Pancreas (tissue), 10 donors: ENCODE measurements around the gene ATP1A4. TPM values are rescaled to one million over a fixed set of nuclear protein-coding genes. Genes with fewer than 3 reads are reported as not detected.

Source experiments
- ATAC-seq, 4 donors: fragments of 200-7000 bp; cut with Tn5 transposase; one replicate each; pipeline versions ENCODE4 v1.8.0 to v1.9.1; 2020; ENCODE audit warnings: mild to moderate bottlenecking in 4 of 4, moderate library complexity in 4 of 4
- DNase-seq, 6 donors: peaks; one replicate each; pipeline ENCODE4 v3.0.0-alpha.2; 2020
- FAIRE-seq: peaks from 2 replicates; lab custom pipeline; 2012; peaks lifted over from hg19 to GRCh38; lab: Jason Lieb, UNC
- H3K27ac ChIP-seq, 4 donors: fragments of 200-600 bp; sonication (generic); 1 replicate in 3 of 4; 2 replicates in 1 of 4; pipeline versions ENCODE4 v1.5.0 to v1.8.0; 2020
- H3K27me3 ChIP-seq, 4 donors: fragments of 200-600 bp; one replicate each; pipeline ENCODE4 v1.8.0; 2021
- H3K36me3 ChIP-seq, 3 donors: fragments of 200-600 bp; sonication (generic) in 1 of 3; one replicate each; pipeline versions ENCODE4 v1.5.0 to v1.8.0; 2020 to 2021
- H3K4me1 ChIP-seq, 3 donors: fragments of 200-600 bp; one replicate each; pipeline ENCODE4 v1.8.0; 2021
- H3K4me3 ChIP-seq, 4 donors: fragments of 200-600 bp; sonication (generic) in 2 of 4; one replicate each; pipeline versions ENCODE4 v1.5.0 to v1.8.0; 2020 to 2021
- H3K9me3 ChIP-seq, 4 donors: fragments of 200-600 bp; one replicate each; pipeline ENCODE4 v1.8.0; 2021
- WGBS, 2 donors: extraction: QIAGEN DNeasy Blood & Tissue Kit; methylation state at CpG; one replicate each; pipeline ENCODE4 v1.1.7; 2013; 5-methylcytosine and 5-hydroxymethylcytosine counted together
- intact Hi-C, 3 donors: fragments of 100-400 bp; cut with DNase I; formaldehyde crosslinking; loops; one replicate each; pipeline versions ENCODE4 v1.11.1 to v1.14.2; 2022
- polyA plus RNA-seq, 2 donors: library from polyadenylated mRNA; stranded (reverse); fragments of 200-250 nt; gene quantifications; one replicate each; pipeline ENCODE4 v1.2.3, GENCODE V29; 2013
- total RNA-seq, 6 donors: library from RNA; stranded (reverse); fragmentation: NEBNext Ultra II Directional in 4 of 6; extraction: Animal tissue kit (Norgen Biotek cat#: 25700) in 4 of 6; gene quantifications; one replicate each; pipeline versions ENCODE4 v1.2.1 to v1.2.4, GENCODE V29; 2021 to 2023
- TF ChIP-seq, protein P1 (sequence below), 4 donors: fragments of 200-600 bp; sonication (generic) in 3 of 4; IDR thresholded peaks; one replicate each; pipeline versions ENCODE4 v1.5.0 to v1.8.0; 2021; ENCODE audit warnings: antibody characterized with exemption in 4 of 4
- donor health status: healthy with polysubstance abuse.
- donor health status: DM: no; HTN: no; CAD: no; lungs with moderate emphysema.
- donor health status: DM: no; HTN: no; CAD: no.
- donor health status: control.
- donor health status: control.
- donor health status: Bipolar disorder and iron deficiency.
- donor health status: DM: yes; HTN: yes; CAD: no.
- donor health status: DM: no; HTN: no; CAD: no.
- donor health status: DM: no; HTN: no; CAD: no.
- donor health status: DM: yes; HTN: yes; CAD: no.

Gene ATP1A4
- total and polyA plus RNA-seq, 8 donors: not detected

DNA sequence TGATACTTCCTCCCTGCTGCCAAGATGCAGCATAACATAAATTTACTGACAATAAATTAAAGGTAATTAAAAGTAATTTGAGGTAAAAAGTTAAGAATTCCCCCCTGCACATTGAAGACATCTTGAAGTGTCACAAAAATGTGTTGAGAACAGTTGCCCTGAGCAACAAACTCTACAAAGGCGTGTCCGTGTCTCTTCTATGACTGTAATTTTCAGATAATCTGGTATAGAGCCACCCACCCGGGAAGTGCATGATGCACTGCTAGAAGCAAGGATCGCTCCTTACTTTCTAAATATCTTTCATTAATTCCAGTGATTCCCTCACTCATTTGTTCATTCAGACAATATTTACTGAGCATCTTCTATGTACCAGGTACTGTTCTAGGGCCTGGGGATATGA lies 27.9 kb downstream of the ATP1A4 start:
- Histone ChIP-seq H3K4me3 (no peak overlapping the region), H3K27me3 (no peaks in the 10 kb centered on the region), H3K9me3 (no peaks in the 10 kb centered on the region), H3K27ac (no peak overlapping the region), H3K4me1 (no peaks in the 10 kb centered on the region), H3K36me3 (no peaks in the 10 kb centered on the region)
- FAIRE-seq: no peak
- ATAC-seq: no peak
- DNase-seq: no peak
- TF ChIP-seq, protein P1, sequence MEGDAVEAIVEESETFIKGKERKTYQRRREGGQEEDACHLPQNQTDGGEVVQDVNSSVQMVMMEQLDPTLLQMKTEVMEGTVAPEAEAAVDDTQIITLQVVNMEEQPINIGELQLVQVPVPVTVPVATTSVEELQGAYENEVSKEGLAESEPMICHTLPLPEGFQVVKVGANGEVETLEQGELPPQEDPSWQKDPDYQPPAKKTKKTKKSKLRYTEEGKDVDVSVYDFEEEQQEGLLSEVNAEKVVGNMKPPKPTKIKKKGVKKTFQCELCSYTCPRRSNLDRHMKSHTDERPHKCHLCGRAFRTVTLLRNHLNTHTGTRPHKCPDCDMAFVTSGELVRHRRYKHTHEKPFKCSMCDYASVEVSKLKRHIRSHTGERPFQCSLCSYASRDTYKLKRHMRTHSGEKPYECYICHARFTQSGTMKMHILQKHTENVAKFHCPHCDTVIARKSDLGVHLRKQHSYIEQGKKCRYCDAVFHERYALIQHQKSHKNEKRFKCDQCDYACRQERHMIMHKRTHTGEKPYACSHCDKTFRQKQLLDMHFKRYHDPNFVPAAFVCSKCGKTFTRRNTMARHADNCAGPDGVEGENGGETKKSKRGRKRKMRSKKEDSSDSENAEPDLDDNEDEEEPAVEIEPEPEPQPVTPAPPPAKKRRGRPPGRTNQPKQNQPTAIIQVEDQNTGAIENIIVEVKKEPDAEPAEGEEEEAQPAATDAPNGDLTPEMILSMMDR (IDR thresholded peaks at IDR 0.05): no peak
- intact Hi-C loops: no loop called here
- WGBS, 2 donors: 77 to 84% methylated on average over 4 of the region's 4 CpGs

DNA sequence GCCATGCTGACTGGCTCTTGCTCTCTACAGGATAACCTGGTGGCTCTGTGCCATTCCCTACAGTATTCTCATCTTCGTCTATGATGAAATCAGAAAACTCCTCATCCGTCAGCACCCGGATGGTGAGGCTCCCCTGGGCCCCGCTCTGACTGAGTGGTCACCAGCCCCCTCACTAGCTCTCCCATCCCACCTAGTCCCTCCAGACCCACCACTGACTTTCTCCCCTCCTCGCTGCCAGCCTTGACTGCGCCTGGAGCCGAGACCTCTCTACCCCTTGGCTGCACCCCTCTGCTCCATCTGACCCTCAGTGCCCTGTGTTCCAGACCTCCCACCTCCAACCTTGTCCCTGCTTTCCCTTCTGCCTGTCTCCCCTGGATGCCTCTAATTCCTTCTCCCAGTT lies 34.8 kb downstream of the ATP1A4 start:
- DNase-seq: no peak
- H3K27ac ChIP-seq: no peak overlapping the region
- no peak for ATAC-seq
- intact Hi-C loops: no loop called here
- no peaks in the 10 kb centered on the region for H3K36me3 ChIP-seq
- TF ChIP-seq, protein P1 (IDR thresholded peaks at IDR 0.05): no peak
- H3K4me3 ChIP-seq: no peak overlapping the region
- FAIRE-seq: no peak
- H3K27me3 ChIP-seq: no peaks in the 10 kb centered on the region
- H3K9me3 ChIP-seq: no peaks in the 10 kb centered on the region
- WGBS, 2 donors: 69 to 87% methylated on average over 7 of the region's 7 CpGs
- H3K4me1 ChIP-seq: no peaks in the 10 kb centered on the region

DNA sequence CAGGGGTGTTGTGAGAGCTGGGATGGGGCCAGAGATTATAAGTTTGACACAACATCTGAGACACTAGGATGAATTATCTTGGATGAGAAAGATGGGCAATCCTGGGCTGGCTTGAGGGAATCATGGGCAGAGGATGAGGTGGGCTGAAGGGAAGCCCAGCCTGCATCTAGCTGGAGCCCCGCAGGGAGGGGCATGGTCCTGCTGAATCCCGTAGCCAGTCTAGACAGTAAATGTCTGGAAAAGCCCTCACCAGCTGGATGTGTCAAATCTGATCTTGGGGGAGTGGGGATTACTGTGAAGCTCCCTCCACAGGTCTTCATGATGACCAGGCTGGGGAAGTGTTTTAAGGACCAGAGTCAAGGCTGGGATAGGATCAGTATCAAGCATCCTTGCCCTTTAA lies 35.3 kb downstream of the ATP1A4 start:
- TF ChIP-seq, protein P1 (IDR thresholded peaks at IDR 0.05): no peak
- no peaks in the 10 kb centered on the region for H3K36me3 ChIP-seq
- H3K27me3 ChIP-seq: no peaks in the 10 kb centered on the region
- H3K9me3 ChIP-seq: no peaks in the 10 kb centered on the region
- 52 to 56% methylated on average over 2 of the region's 2 CpGs for WGBS, 2 donors
- no peaks in the 10 kb centered on the region for H3K4me1 ChIP-seq
- H3K4me3 ChIP-seq: no peak overlapping the region
- ATAC-seq: no peak
- no peak for DNase-seq
- FAIRE-seq: no peak
- H3K27ac ChIP-seq: no peak overlapping the region
- intact Hi-C loops: no loop called here

DNA sequence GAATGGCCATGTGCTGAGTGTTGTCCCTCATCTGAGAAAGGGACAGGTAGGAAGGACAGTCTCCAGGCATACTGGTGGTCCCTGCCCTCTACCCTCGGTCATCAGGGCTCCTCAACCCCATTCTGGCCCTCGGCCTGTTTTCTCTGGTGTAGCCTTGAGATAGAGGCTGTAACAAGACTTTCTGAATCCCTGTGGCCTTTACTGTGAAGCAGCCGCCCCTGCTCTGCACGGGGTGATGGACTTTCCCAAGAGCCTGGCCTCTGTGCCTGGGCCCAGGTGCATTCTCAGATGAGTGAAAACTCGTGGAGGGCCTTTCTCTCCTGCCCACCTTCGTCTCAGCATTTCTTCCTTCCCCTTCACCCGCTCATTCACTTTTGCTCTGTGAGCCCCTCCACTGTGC lies 36.0 kb downstream of the ATP1A4 start:
- Histone ChIP-seq H3K4me1 (no peaks in the 10 kb centered on the region), H3K4me3 (no peak overlapping the region), H3K27me3 (no peaks in the 10 kb centered on the region), H3K9me3 (no peaks in the 10 kb centered on the region), H3K27ac (no peak overlapping the region), H3K36me3 (no peaks in the 10 kb centered on the region)
- FAIRE-seq (no peak), DNase-seq (no peak), ATAC-seq (no peak)
- 54 to 62% methylated on average over 7 of the region's 7 CpGs for WGBS, 2 donors
- TF ChIP-seq, protein P1 (IDR thresholded peaks at IDR 0.05): no peak
- intact Hi-C loops: no loop called here

DNA sequence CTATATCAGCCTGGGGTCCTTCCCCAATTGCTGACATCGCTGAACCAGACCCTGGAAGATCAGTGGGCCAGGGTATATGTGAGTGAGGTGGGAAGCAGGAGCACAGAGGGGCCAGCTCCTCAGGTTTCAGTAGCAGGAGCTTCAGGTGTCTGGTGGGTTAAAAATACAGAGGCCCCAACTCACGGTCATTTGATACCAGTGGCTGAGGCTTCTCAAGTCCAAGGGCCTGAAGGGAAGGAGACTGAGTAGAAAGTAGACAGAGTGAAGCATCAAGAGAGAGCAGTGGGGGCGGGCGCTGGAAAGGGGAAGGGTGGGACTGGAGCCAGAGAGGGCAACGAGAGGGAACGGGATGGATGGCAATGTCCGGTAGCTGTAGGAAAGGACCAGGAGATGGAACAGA lies 36.9 kb downstream of the ATP1A4 start:
- TF ChIP-seq, protein P1 (IDR thresholded peaks at IDR 0.05): no peak
- intact Hi-C loops: no loop called here
- Histone ChIP-seq H3K36me3 (no peaks in the 10 kb centered on the region), H3K9me3 (no peaks in the 10 kb centered on the region), H3K4me3 (no peak overlapping the region), H3K4me1 (no peaks in the 10 kb centered on the region), H3K27ac (no peak overlapping the region), H3K27me3 (no peaks in the 10 kb centered on the region)
- 75 to 81% methylated on average over 7 of the region's 7 CpGs for WGBS, 2 donors
- DNase-seq (no peak), ATAC-seq (no peak), FAIRE-seq (no peak)
